Measurements from ENCODE around the gene NCKAP5L. TPM values are rescaled to one million over a fixed set of nuclear protein-coding genes. Genes with fewer than 3 reads are reported as not detected.

Gene NCKAP5L
- total RNA-seq, 4 donors from 2014 or later, result 15.0 to 30.5 (median 23.0) TPM

DNA sequence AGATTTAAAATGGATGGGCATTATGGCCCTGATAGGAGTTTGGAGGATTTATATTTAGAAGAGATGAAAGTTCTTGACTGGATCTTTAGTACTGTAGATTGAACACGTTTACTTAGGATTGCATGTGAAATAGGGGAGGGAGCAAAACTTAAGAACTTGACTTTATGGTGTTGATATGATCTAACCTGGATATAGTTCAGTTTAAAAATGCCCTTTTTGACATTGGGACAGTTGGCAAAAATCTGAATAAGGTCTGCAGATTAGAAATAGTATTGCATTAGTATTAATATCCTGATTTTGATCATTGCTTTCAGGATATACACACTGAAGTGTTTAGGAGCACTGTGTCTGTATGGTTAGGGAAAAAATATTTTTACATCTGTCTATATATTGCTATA lies 77.2 kb downstream of the NCKAP5L start:
- Histone ChIP-seq H3K27me3 (no peaks in the 10 kb centered on the region), H3K4me3 (no peak overlapping the region), H3K9me3 (no peaks in the 10 kb centered on the region), H3K36me3 (peaks cover 30 to 41% (median 32%) of the 10 kb centered on the region in 4 donors), H3K4me1 (peaks cover 81 to 92% (median 90%) of the 10 kb centered on the region in 4 donors), H3K27ac (replicated peaks in 1 of 4) (no peak overlapping the region)
- TF ChIP-seq EP300 (IDR thresholded peaks at IDR 0.05) (no peak), POLR2AphosphoS5 (IDR thresholded peaks at IDR 0.05) (no peak), POLR2A (IDR thresholded peaks at IDR 0.05; ENCODE audit: low read depth) (no peak)
- TF ChIP-seq, protein P1, sequence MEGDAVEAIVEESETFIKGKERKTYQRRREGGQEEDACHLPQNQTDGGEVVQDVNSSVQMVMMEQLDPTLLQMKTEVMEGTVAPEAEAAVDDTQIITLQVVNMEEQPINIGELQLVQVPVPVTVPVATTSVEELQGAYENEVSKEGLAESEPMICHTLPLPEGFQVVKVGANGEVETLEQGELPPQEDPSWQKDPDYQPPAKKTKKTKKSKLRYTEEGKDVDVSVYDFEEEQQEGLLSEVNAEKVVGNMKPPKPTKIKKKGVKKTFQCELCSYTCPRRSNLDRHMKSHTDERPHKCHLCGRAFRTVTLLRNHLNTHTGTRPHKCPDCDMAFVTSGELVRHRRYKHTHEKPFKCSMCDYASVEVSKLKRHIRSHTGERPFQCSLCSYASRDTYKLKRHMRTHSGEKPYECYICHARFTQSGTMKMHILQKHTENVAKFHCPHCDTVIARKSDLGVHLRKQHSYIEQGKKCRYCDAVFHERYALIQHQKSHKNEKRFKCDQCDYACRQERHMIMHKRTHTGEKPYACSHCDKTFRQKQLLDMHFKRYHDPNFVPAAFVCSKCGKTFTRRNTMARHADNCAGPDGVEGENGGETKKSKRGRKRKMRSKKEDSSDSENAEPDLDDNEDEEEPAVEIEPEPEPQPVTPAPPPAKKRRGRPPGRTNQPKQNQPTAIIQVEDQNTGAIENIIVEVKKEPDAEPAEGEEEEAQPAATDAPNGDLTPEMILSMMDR (IDR thresholded peaks at IDR 0.05), result no peak
- DNase-seq (ENCODE audit: extremely low spot score), result no peak
- intact Hi-C loops (cut with DNase I), result no loop called here
- 22% methylated on average over 1 of the region's 1 CpG for WGBS

DNA sequence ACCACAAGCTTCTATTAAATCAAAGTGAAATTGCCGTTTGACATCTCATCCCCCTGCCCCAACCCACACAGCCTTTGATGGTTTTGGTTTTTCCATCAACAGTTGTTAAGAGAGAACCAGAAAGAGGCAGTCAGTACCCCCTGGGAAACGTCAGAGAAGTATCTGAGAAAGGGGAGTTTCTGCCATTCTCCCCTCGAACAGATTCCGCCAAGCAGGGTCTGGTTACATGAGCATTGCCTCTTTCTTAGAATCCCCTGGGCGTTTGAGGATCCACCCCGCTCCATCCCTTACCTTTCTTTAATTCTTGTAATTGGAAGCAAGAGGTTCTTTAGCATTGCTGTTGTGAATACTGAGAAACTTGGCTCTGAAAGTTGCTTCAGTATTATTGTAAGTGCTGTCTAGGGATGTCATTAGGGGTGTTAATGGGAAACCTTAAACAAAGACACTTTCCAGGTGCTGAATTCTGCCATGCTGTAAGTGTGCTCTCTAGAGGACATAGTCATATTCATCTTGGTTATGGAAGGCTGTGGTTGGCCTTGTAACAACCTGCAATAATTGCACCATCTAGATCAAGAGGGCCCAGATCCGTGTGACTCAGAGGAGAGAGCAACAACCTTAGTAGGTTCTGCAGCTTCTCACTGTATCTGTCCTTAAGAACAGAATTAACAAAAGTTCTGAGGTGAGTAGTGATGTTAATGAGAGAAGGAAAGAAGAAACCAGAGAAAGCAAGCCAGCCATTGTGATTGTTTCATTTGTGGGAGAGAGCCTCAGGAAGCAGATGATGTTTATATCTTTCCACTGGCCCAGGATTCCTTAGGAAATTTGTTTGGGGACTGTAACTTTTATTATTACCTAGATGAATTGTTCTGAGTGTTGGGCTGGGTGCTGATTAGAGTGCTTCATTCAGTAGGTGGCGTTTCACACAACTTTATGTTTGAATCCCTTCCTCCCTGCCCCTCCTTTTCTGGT lies 77.9 kb downstream of the NCKAP5L start:
- TF ChIP-seq, protein P1 (IDR thresholded peaks at IDR 0.05), result no peak
- TF ChIP-seq POLR2A (IDR thresholded peaks at IDR 0.05; ENCODE audit: low read depth), result no peak
- TF ChIP-seq POLR2AphosphoS5 (IDR thresholded peaks at IDR 0.05), result no peak
- no peak for DNase-seq (ENCODE audit: extremely low spot score)
- H3K27ac ChIP-seq (replicated peaks in 1 of 4), result peak overlapping the region in 1 of 4 donors; percentile 0
- no peaks in the 10 kb centered on the region for H3K27me3 ChIP-seq
- H3K9me3 ChIP-seq, result no peaks in the 10 kb centered on the region
- intact Hi-C loops (cut with DNase I), result no loop called here
- 61% methylated on average over 8 of the region's 8 CpGs for WGBS
- no peak overlapping the region for H3K4me3 ChIP-seq
- H3K4me1 ChIP-seq, result peaks cover 82 to 99% (median 95%) of the 10 kb centered on the region in 4 donors
- H3K36me3 ChIP-seq, result peaks cover 23 to 34% (median 25%) of the 10 kb centered on the region in 4 donors

DNA sequence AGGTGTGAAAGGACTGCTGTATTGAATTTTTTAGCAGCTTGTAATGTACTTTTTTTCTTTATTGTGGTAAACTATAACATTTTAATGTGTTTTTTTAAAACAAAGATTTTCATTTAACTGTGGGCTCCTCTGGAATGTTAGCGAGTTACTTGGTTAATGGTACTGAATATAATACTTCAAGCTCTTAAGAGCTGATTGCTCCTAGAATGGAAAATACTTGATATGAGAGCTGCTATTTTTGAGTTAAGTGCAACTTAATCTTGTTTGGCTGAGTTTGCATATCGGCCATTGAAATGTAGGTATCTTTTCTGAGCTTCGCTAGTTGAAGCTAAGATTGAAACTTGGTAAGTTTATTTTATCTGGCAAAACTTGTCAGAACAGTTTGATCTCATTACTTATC lies 79.4 kb downstream of the NCKAP5L start:
- intact Hi-C loops (cut with DNase I), result no loop called here
- Histone ChIP-seq H3K27ac (replicated peaks in 1 of 4) (no peak overlapping the region), H3K9me3 (no peaks in the 10 kb centered on the region), H3K36me3 (peaks cover 11 to 22% (median 14%) of the 10 kb centered on the region in 4 donors), H3K4me1 (peaks cover 88 to 100% (median 96%) of the 10 kb centered on the region in 4 donors), H3K4me3 (no peak overlapping the region), H3K27me3 (no peaks in the 10 kb centered on the region)
- no peak for DNase-seq (ENCODE audit: extremely low spot score)
- no peak for TF ChIP-seq POLR2AphosphoS5 (IDR thresholded peaks at IDR 0.05)
- TF ChIP-seq, protein P1 (IDR thresholded peaks at IDR 0.05), result no peak
- TF ChIP-seq EP300 (IDR thresholded peaks at IDR 0.05), result no peak
- no peak for TF ChIP-seq POLR2A (IDR thresholded peaks at IDR 0.05; ENCODE audit: low read depth)
- WGBS, result 46% methylated on average over 3 of the region's 3 CpGs

DNA sequence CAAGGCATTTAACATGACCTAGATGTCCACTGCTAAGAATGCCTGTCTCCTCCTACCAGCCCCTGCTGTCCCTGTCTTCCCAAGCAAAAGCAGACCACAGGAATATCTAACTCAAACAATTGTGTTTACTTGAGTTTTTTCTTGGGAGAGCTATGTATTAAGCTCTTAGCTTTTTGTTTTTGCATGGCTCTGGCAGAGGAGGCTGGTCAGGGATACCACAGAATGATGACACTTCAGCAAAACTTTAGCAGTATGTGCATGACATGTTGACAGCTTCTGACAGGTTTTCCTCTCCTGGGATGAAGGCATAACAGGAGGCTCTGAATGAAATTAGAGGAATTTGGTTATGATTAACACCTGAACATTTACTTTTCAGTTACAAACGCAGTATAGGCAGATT lies 79.9 kb downstream of the NCKAP5L start:
- 52% methylated on average over 1 of the region's 1 CpG for WGBS
- no peaks in the 10 kb centered on the region for H3K9me3 ChIP-seq
- DNase-seq (ENCODE audit: extremely low spot score), result no peak
- H3K27ac ChIP-seq (replicated peaks in 1 of 4), result no peak overlapping the region
- peaks cover 6 to 18% (median 9%) of the 10 kb centered on the region in 4 donors for H3K36me3 ChIP-seq
- intact Hi-C loops (cut with DNase I), result no loop called here
- H3K4me3 ChIP-seq, result no peak overlapping the region
- TF ChIP-seq, protein P1 (IDR thresholded peaks at IDR 0.05), result no peak
- TF ChIP-seq EP300 (IDR thresholded peaks at IDR 0.05), result no peak
- no peak for TF ChIP-seq POLR2A (IDR thresholded peaks at IDR 0.05; ENCODE audit: low read depth)
- TF ChIP-seq POLR2AphosphoS5 (IDR thresholded peaks at IDR 0.05), result no peak
- no peaks in the 10 kb centered on the region for H3K27me3 ChIP-seq
- H3K4me1 ChIP-seq, result peaks cover 89 to 100% (median 96%) of the 10 kb centered on the region in 4 donors

All from esophagus muscularis mucosa (tissue), 4 donors.